ENCODE data around the gene GRM8.

DNA sequence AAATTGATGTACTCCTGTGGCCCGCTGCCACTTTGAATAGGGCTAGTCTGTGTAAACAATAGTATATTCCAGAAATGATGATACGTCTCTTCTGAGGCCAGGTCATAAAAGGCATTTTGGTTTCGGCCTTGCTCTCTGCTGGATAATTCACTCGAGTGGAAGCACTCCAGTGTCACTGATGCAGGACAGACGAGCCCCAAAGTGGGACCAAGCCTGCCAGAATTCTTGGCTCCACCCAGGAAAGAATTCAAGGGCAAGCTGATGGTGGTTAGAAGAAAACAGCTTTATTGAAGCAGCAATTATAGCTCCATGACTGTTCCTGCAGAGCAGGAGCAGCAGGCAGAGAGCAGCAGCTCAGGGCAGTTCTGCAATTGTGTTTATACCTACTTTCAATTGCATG lies 717.6 kb downstream of the GRM8 start:
- TF ChIP-seq ZNF384 (IDR thresholded peaks at IDR 0.05) (no peak), FOXM1 (IDR thresholded peaks at IDR 0.05; ENCODE audit: borderline replicate concordance) (no peak), FOXA1 (IDR thresholded peaks at IDR 0.05) (no peak), SP1 (IDR thresholded peaks at IDR 0.05) (no peak), FOXK2 (IDR thresholded peaks at IDR 0.05) (no peak), L3MBTL2 (conservative IDR thresholded peaks at IDR 0.05) (no peak), BHLHE40 (IDR thresholded peaks at IDR 0.05; ENCODE audit: borderline replicate concordance) (no peak), ARNT (IDR thresholded peaks at IDR 0.05) (no peak), LEF1 (IDR thresholded peaks at IDR 0.05; ENCODE audit: borderline replicate concordance) (no peak), TARDBP (IDR thresholded peaks at IDR 0.05) (no peak), NFRKB (IDR thresholded peaks at IDR 0.05) (no peak), SUZ12 (IDR thresholded peaks at IDR 0.05) (no peak), HDGF (IDR thresholded peaks at IDR 0.05; ENCODE audit: borderline replicate concordance) (no peak), ELF4 (IDR thresholded peaks at IDR 0.05) (no peak)

Data from HEK293T (cell line).